Mesodermal cell (in vitro differentiated cells): ENCODE data around the gene KCNT2.

Source experiments
- H3K27ac ChIP-seq: 2 replicates; pipeline ENCODE4 v1.7.0; 2013; ENCODE audit warnings: mild to moderate bottlenecking, low read depth, low read length, moderate library complexity; ENCODE audit not compliant: severe bottlenecking
- H3K36me3 ChIP-seq: 2 replicates; pipeline ENCODE4 v1.7.1; 2013; ENCODE audit warnings: mild to moderate bottlenecking, low read length, moderate library complexity; ENCODE audit not compliant: control insufficient read depth, insufficient read depth
- H3K4me1 ChIP-seq: one replicate; pipeline ENCODE4 v1.7.1; 2013; ENCODE audit warnings: mild to moderate bottlenecking, low read length; ENCODE audit not compliant: insufficient read depth, control insufficient read depth, poor library complexity, severe bottlenecking
- H3K4me3 ChIP-seq: 2 replicates; pipeline ENCODE4 v1.7.0; 2013; ENCODE audit warnings: low read length, control low read depth, mild to moderate bottlenecking; ENCODE audit not compliant: insufficient read depth, poor library complexity, severe bottlenecking; ENCODE audit errors: extremely low read depth
- H3K9me3 ChIP-seq: 2 replicates; pipeline ENCODE4 v1.7.1; 2013; ENCODE audit warnings: mild to moderate bottlenecking, low read length, moderate library complexity; ENCODE audit not compliant: control insufficient read depth
- WGBS, 2 experiments: methylation state at CpG; one replicate each; pipeline ENCODE4 v1.1.5; 2013; ENCODE audit warnings: missing lambda C conversion rate in 2 of 2; ENCODE audit not compliant: insufficient coverage in 2 of 2; 5-methylcytosine and 5-hydroxymethylcytosine counted together

The KCNT2 gene

DNA sequence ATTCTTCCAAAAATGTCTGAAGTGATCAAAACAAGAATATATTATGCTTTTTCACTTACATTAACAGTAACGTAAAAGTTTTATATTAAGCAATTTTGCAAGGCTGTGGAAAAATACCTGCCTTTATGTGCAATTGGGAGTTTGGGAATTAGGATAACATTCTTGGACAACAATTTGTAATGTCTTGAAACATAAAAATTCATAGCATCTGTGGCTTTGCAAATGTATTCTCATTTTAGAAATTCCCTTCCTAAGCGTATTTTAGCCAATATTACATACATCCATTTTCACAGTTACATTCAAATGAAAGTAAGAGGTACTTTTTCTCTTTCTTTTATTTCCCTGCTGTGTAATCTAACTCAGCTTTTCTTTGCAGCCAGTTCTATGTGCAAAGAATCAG, 30.2 kb upstream of the KCNT2 start:
- no peaks in the 10 kb centered on the region for H3K36me3 ChIP-seq
- WGBS, 2 experiments = no CpG with 5 or more reads among the region's 2 CpGs
- H3K4me3 ChIP-seq = no peak overlapping the region
- H3K4me1 ChIP-seq = no peaks in the 10 kb centered on the region
- H3K27ac ChIP-seq = no peak overlapping the region
- H3K9me3 ChIP-seq = no peaks in the 10 kb centered on the region

DNA sequence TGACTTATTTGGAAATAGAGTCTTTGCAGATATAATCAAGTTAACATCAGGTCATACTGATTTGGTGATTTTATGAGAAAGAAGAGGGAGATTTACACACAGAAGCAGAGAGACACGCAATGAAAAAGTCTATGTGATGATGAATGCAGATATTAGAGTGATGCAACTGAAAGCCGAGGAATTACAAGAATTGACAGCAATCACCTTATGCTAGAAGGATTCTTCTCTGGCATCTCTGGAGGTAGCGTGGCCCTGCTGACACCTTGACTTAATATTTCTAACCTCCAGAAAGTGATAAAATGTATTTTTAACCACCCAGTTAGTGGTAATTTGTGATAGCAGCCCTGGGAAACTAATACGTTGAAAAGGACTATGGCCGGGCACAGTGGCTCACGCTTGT, 29.4 kb upstream of the KCNT2 start:
- Histone ChIP-seq H3K4me3 (no peak overlapping the region), H3K4me1 (no peaks in the 10 kb centered on the region), H3K36me3 (no peaks in the 10 kb centered on the region), H3K9me3 (no peaks in the 10 kb centered on the region), H3K27ac (no peak overlapping the region)
- 72 to 94% methylated on average over 2 to 5 of the region's 6 CpGs for WGBS, 2 experiments

DNA sequence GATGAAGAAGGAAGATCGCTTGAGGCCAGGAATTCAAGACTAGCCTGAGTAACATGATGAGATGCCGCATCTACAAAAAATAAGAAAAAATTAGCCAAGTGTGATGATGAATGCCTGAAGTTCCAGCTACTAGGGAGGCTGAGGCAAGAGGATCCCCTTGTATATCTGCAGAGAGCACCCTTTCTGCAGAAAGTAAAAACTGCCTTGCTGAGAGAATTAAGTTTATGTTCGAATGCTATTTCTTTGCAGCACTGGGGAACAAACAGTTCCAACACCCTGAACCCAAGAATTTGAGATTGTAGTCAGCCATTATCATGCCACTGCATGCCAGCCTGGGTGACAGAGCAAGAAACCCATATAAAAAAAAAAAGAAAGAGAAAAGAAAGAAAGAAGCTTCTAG, 20.6 kb upstream of the KCNT2 start:
- Histone ChIP-seq H3K4me3 (no peak overlapping the region), H3K27ac (no peak overlapping the region), H3K36me3 (no peaks in the 10 kb centered on the region), H3K4me1 (no peaks in the 10 kb centered on the region), H3K9me3 (no peaks in the 10 kb centered on the region)
- 89 to 94% methylated on average over 2 of the region's 3 CpGs for WGBS, 2 experiments

DNA sequence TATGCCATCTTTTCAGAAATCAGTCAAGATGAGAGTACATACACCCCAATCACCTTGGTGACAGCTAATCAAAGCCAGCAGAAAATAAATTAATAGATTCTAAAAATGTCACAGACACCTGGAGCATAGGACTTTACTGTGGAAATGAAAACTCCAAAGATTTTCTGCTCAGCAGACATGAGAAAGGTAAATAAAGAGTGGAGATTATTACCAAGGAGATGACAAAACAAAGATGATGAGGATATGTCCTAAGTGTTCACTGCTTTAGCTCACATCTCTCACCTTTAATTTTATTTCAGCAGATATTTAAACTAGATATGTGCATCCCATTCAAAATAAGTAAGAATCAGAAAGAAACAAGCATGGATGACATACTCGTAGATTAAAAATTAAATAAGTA, 14.8 kb upstream of the KCNT2 start:
- H3K27ac ChIP-seq = no peak overlapping the region
- no peak overlapping the region for H3K4me3 ChIP-seq
- H3K4me1 ChIP-seq = no peaks in the 10 kb centered on the region
- no CpG with 5 or more reads among the region's 1 CpG for WGBS, 2 experiments
- H3K36me3 ChIP-seq = no peaks in the 10 kb centered on the region
- no peaks in the 10 kb centered on the region for H3K9me3 ChIP-seq

DNA sequence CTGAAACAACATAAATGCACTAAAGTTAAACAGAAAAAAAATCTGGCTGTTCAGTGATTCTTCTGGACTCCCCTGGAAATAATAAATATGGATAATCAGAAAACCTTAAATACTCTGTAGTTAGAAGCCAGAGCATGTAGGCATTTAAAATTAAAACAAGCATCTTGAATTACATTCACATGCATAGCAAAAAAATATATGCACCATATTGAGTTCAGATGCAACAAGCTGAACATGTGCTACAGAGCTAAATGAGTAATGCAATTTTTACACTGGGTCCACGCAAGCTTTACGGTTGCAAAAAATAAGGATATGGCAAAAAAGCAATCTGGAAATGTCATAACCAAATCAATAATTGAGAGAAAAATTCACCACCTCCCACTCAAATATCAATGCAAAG, 11.5 kb upstream of the KCNT2 start:
- WGBS, 2 experiments = 100% methylated on average over 1 of the region's 2 CpGs; no CpG with 5 or more reads in 1 of the 2 experiments
- H3K4me1 ChIP-seq = no peaks in the 10 kb centered on the region
- H3K36me3 ChIP-seq = no peaks in the 10 kb centered on the region
- no peak overlapping the region for H3K4me3 ChIP-seq
- no peak overlapping the region for H3K27ac ChIP-seq
- H3K9me3 ChIP-seq = no peaks in the 10 kb centered on the region

DNA sequence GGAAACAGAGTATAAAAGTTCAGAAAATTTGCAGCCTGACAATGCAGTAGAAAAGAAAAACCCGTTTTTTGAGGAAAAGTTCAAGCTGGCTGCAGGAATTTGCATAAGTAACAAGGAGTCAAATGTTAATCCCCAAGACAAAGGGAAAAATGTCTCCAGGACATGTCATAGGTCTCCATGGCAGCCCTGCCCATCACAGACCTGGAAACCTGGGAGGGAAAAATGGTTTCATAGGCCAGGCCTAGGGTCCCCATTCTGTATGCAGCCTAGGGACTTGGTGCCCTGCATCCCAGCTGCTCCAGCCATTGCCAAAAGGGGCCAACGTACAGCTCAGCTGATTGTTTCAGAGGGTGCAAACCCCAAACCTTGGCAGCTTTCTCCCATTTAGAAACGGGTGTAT, 3.6 kb upstream of the KCNT2 start:
- H3K27ac ChIP-seq = no peak overlapping the region
- H3K4me3 ChIP-seq = no peak overlapping the region
- H3K36me3 ChIP-seq = no peaks in the 10 kb centered on the region
- H3K9me3 ChIP-seq = no peaks in the 10 kb centered on the region
- 81 to 90% methylated on average over 2 of the region's 3 CpGs for WGBS, 2 experiments
- H3K4me1 ChIP-seq = no peaks in the 10 kb centered on the region

DNA sequence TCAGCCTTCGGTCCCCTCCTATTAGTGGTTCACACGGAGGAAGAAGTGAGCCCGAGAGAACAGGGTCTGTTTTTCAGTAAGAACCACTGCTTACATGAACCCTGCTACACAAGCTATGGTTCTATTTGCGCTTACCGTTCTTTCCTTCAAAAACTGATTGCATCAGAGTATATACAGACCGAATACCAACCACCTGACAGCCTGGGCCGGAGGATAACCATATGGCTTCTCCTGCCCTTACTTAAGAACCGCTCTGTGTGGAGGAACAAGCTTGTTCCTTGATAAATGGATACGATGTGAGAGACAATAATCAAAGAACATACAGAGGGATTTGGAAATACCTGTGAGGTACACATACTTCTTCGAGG, 1.1 kb upstream of the KCNT2 start:
- H3K9me3 ChIP-seq = no peaks in the 10 kb centered on the region

DNA sequence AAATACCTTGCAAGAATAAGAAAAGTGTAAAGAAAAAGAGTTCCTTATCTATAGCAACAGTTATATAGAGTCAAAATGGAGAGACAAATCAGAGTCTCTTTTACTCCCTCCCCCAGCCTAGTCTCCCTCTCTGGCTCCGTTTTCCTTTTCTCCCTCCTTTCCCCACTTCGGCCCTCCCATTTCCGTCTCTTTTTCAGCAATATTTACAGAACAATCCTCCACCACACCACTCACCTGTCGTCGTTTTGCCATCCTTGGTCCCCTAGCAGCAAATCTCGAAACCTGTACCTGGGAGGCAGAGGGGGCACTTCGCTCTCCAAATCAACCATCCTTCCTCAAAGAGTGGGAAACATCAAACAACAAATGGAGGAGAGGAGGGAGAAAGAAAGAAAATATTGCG, 259 bp downstream of the KCNT2 start:
- no peaks in the 10 kb centered on the region for H3K9me3 ChIP-seq
- H3K4me1 ChIP-seq = no peaks in the 10 kb centered on the region
- no peaks in the 10 kb centered on the region for H3K36me3 ChIP-seq
- 0% methylated on average over 3 to 4 of the region's 8 CpGs for WGBS, 2 experiments
- H3K4me3 ChIP-seq = peak overlapping the region; percentile 73
- peak overlapping the region; percentile 89 for H3K27ac ChIP-seq

More for the DNA sequence above, 1.1 kb upstream of the KCNT2 start:
- 32 to 43% methylated on average over 6 to 8 of the region's 10 CpGs for WGBS, 2 experiments
- Histone ChIP-seq H3K36me3 (no peaks in the 10 kb centered on the region), H3K4me1 (no peaks in the 10 kb centered on the region), H3K27ac (peak overlapping the region; percentile 89), H3K4me3 (peak overlapping the region; percentile 73)

DNA sequence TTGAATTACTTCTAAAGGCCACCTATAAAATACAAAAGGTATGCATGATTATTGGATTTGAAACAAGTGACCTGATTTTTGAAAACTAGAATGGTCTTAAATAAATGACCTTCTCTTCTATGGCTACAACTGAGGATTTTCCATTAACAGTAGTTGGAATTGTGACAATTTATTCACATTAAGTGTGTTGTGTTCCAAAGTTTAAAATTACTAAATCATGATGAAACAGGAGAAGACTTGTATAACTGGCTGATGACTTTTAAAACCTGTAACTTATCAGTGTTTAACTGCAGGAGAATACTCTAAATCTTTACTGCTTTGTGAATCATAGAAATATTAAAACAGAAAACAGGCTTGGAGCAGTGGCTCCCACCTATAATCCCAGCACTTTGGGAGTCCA, 4.6 kb downstream of the KCNT2 start:
- H3K4me3 ChIP-seq = no peak overlapping the region
- H3K4me1 ChIP-seq = no peaks in the 10 kb centered on the region
- H3K27ac ChIP-seq = no peak overlapping the region
- no peaks in the 10 kb centered on the region for H3K36me3 ChIP-seq
- H3K9me3 ChIP-seq = no peaks in the 10 kb centered on the region

DNA sequence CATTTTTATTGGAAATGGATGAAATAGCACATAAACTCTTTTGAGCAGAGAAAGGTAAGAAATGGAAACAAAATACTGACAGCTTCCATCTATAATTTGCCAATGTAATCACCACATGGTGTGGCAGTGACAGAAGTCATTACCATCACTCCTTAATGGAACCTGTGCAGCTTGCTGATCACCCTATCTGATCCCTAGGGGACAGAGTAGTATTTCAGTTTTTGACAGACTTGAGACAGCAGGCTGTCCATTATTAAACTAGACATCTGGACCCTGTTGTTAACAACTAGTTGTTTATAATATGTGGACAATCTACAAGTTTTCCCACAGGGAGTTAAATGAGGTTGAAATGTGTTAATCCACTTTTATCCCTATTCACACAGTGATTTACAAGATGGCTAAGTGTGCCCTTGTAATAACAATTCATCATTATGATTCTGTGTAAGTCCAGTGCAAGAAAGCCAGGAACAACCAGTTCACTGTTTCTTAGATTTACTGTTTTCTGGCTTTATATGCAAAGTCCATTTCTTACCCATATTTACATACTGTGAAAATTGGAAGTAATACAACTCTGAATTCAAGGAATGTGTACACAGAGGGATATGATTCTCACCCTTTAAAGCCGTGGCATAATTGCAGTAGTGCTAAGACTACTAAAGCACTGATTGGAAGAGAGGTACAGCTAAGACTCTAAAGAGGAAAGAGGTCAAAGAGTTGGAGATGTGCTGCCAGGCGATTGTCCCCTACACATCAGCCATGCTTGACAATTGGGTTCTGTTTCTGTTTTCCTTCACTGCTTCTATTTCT, 9.1 kb downstream of the KCNT2 start:
- H3K4me1 ChIP-seq = no peaks in the 10 kb centered on the region
- 86 to 100% methylated on average over 1 of the region's 2 CpGs for WGBS, 2 experiments
- H3K36me3 ChIP-seq = no peaks in the 10 kb centered on the region
- H3K4me3 ChIP-seq = no peak overlapping the region
- H3K27ac ChIP-seq = no peak overlapping the region
- no peaks in the 10 kb centered on the region for H3K9me3 ChIP-seq

DNA sequence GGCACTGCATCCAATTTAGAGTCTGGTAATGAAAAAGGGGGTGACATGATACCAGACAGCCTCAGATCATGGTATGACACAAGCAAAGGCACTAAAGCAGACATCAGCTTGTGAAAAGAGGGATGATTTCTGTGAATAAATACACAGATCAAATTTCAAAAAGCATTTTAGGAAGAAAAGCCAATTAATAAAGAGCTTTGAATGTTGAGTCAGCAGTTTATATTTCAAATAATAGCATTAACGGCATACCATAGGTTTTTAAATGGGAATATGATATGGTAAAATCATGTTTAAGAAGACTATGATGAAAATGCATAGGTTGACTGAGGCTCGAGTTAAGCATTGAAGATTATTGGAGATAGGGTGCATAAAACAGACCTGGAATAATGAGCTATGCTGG, 13.5 kb downstream of the KCNT2 start:
- H3K36me3 ChIP-seq = no peaks in the 10 kb centered on the region
- no peaks in the 10 kb centered on the region for H3K9me3 ChIP-seq
- H3K27ac ChIP-seq = no peak overlapping the region
- H3K4me1 ChIP-seq = no peaks in the 10 kb centered on the region
- WGBS, 2 experiments = 88 to 100% methylated on average over 1 to 2 of the region's 2 CpGs
- no peak overlapping the region for H3K4me3 ChIP-seq
